Vagina (tissue), 2 donors: ENCODE data around the gene REX1BD.

Experiments
- POLR2A ChIP-seq, 2 donors: fragments of 450-650 bp; IDR thresholded peaks; one replicate each; pipeline ENCODE4 v1.6.1; 2017; ENCODE audit warnings: antibody characterized with exemption in 2 of 2, mild to moderate bottlenecking in 2 of 2, moderate library complexity in 2 of 2
- TF ChIP-seq, protein P1 (sequence below), 3 experiments: fragments of 450-650 bp in 2 of 3; fragments of 200-600 bp in 1 of 3; sonication (generic) in 1 of 3; IDR thresholded peaks; one replicate each; pipeline ENCODE4 v1.5.1; 2017 to 2019; ENCODE audit warnings: antibody characterized with exemption in 3 of 3, mild to moderate bottlenecking in 2 of 3, moderate library complexity in 2 of 3

DNA sequence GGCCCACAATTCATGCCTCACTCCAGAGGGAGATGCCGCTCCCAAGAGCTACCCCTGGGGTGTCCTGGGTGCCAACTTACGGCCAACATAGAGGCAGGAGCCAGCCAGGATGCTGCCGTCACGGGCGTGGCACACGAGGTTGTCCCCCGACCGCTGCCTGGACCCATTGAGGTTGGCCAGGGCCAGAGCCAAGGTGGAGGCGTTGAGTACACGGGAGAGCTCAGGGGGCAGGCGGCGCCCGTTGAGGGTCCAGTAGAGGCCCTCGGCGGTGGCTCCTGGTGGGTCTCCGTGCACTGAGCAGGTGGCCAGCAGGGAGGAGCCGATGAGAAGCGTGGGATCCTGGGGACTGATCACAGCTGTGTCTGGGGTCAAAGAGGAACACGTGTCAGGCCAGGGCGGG lies 10.9 kb downstream of the REX1BD start:
- TF ChIP-seq, protein P1, sequence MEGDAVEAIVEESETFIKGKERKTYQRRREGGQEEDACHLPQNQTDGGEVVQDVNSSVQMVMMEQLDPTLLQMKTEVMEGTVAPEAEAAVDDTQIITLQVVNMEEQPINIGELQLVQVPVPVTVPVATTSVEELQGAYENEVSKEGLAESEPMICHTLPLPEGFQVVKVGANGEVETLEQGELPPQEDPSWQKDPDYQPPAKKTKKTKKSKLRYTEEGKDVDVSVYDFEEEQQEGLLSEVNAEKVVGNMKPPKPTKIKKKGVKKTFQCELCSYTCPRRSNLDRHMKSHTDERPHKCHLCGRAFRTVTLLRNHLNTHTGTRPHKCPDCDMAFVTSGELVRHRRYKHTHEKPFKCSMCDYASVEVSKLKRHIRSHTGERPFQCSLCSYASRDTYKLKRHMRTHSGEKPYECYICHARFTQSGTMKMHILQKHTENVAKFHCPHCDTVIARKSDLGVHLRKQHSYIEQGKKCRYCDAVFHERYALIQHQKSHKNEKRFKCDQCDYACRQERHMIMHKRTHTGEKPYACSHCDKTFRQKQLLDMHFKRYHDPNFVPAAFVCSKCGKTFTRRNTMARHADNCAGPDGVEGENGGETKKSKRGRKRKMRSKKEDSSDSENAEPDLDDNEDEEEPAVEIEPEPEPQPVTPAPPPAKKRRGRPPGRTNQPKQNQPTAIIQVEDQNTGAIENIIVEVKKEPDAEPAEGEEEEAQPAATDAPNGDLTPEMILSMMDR (IDR thresholded peaks at IDR 0.05) = no peak
- TF ChIP-seq POLR2A (IDR thresholded peaks at IDR 0.05) = no peak
